Motor neuron (in vitro differentiated cells): ENCODE measurements around the gene PLCXD3. TPM values are rescaled to one million over a fixed set of nuclear protein-coding genes. Genes with fewer than 3 reads are reported as not detected.
"Not testable (repeated sequence)": the region's sequence is repeated elsewhere in the genome, so short reads cannot be mapped to it uniquely, and the experiment has no call there.

ENCODE experiments used
- ATAC-seq, 8 experiments: fragments of 200-7000 bp; cut with Tn5 transposase; replicated peaks in 6 of 8; 2 replicates each; pipeline ENCODE4 v1.8.0; 2021; ENCODE audit warnings: mild to moderate bottlenecking in 8 of 8, moderate library complexity in 8 of 8
- H3K27ac ChIP-seq, 2 donors: fragments of 250-450 bp; sonication (Bioruptor Pico); 2 replicates each; pipeline ENCODE4 v1.9.0; 2021; ENCODE audit warnings: antibody characterized with exemption in 2 of 2, mild to moderate bottlenecking in 2 of 2, moderate library complexity in 1 of 2
- H3K4me1 ChIP-seq, 2 donors: fragments of 250-450 bp; sonication (Bioruptor Pico); replicated peaks in 1 of 2; 2 replicates each; pipeline ENCODE4 v1.6.1; 2021; ENCODE audit warnings: antibody characterized with exemption in 2 of 2, mild to moderate bottlenecking in 2 of 2, moderate library complexity in 1 of 2
- H3K4me3 ChIP-seq, 5 donors: fragments of 250-450 bp; sonication (Bioruptor Pico); 2 replicates each; pipeline ENCODE4 v1.9.0; 2021; ENCODE audit warnings: antibody characterized with exemption in 5 of 5, mild to moderate bottlenecking in 5 of 5, moderate library complexity in 4 of 5
- WGBS, 10 experiments: fragments of 450-650 bp; shearing (Covaris generic); methylation state at CpG; one replicate each; pipeline ENCODE4 v1.0.0; 2022; 5-methylcytosine and 5-hydroxymethylcytosine counted together
- in situ Hi-C, 9 experiments: fragments of 400-800 bp; cut with MboI; loops; one replicate each; pipeline ENCODE4 v1.15.0; 2021; ENCODE audit warnings: low sequenced_read_pairs in 9 of 9, low pct_unique_long_range_greater_than_20kb in 2 of 9; ENCODE audit not compliant: unreplicated experiment in 9 of 9
- total RNA-seq, 8 experiments: library from RNA; unstranded; fragments of 300-600 nt; gene quantifications; 2 replicates each; pipeline versions ENCODE4 v1.2.3 to v1.2.4, GENCODE V29; 2022

Gene PLCXD3
- total RNA-seq, 8 experiments from 2014 or later = 0.14 to 2.9 (median 0.70) TPM

DNA sequence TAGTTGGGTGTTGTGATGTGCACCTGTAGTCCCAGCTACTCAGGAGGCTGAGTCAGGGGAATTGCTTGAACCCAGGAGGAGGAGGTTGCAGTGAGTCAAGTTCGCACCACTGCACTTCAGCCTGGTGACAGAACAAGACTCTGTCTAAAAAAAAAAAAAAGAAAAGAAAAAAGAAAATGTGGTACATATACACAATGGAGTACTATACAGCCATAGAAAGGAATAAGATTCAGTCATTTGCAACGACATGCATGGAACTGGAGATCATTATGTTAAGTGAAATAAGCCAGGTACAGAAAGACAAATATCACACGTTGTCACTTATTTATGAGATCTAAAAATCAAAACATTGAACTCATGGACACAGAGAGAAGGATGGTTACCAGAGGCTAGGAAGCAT is 187.6 kb downstream of the PLCXD3 start:
- H3K27ac ChIP-seq, ATAC-seq, H3K4me1 ChIP-seq, H3K4me3 ChIP-seq, in situ Hi-C loops: not testable (repeated sequence)
- 0 to 72% (median 57%) methylated on average over 1 to 3 of the region's 3 CpGs; no CpG with 5 or more reads in 1 of the 10 experiments for WGBS, 10 experiments

DNA sequence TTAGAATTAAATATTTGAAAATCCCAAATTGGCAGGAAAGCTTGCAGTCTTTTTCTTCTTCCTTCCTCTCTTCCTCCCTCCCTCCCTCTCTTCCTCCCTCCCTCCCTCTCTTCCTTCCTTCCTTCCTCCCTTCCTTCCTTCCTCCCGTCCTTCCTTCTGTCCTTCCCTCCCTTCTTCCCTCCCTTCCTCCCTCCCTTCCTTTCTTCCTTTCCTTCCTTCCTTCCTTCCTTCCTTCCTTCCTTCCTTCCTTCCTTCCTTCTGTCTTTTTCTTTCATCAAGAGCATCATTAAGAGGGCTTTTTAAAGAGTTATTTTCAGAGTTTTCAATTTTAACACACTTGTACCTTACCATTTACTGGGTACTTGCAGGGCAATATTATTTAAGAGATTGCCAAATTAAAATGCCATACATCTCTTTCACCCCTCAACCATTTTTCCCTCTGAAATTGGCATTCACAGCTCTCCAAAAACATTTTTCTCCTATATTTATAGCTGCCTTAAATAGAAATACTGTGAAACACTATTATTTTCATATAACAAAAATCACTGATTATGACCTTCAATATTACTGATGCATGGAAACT is 197.8 kb downstream of the PLCXD3 start:
- H3K27ac ChIP-seq = no peak overlapping the region
- no peak overlapping the region for H3K4me3 ChIP-seq
- ATAC-seq = no peak
- peaks cover 0 to 2% of the 10 kb centered on the region in 2 donors for H3K4me1 ChIP-seq
- in situ Hi-C loops = no loop called here
- no CpG with 5 or more reads among the region's 1 CpG for WGBS, 10 experiments

DNA sequence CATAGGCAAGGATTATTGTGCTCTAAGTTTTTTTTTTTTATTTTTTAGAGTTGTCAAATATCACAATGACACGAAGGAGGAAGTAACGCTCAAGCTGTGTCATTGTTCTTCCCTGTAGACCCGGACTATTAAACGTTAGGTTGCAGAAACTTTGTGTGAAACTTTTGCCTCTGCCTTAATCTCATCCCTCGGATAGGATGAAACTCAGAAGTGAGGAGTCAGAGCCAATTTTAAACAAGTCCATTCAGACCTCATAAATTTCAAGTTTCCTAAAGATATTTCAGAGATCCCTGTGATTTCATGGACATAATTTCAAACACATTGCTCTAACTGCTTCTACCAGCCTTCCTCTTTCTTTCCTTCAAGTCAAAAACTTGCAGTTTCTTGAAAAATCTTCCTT is 198.3 kb downstream of the PLCXD3 start:
- Histone ChIP-seq H3K27ac (no peak overlapping the region), H3K4me3 (no peak overlapping the region), H3K4me1 (peaks cover 0 to 2% of the 10 kb centered on the region in 2 donors)
- WGBS, 10 experiments = 3 to 82% (median 69%) methylated on average over 1 to 5 of the region's 5 CpGs; no CpG with 5 or more reads in 1 of the 10 experiments
- ATAC-seq = no peak
- in situ Hi-C loops = no loop called here

DNA sequence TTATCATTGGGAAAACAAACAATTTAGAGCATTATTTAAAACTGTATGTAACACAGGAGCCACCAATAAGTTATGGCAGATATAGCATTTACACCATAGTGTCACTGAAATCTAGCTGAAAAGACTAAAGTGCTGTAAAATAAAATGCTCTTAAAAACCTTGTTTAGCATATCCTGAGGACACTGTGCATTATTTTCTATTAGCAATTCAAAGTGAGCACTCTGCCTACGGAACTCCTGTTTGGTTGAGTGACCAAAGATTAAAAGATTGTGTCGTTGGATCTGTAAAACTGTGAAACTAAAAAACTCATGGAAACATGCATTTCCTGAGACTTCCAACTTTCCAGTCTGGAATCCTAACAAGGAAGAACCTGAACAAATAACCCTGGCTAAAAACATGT is 201.1 kb downstream of the PLCXD3 start:
- 0 to 66% (median 32%) methylated on average over 1 to 2 of the region's 2 CpGs; no CpG with 5 or more reads in 3 of the 10 experiments for WGBS, 10 experiments
- in situ Hi-C loops = no loop called here
- no peak overlapping the region for H3K4me3 ChIP-seq
- no peak overlapping the region for H3K27ac ChIP-seq
- peak in 3 of 8 experiments; percentile 54 to 76 (median 68) for ATAC-seq
- H3K4me1 ChIP-seq = no peaks in the 10 kb centered on the region

DNA sequence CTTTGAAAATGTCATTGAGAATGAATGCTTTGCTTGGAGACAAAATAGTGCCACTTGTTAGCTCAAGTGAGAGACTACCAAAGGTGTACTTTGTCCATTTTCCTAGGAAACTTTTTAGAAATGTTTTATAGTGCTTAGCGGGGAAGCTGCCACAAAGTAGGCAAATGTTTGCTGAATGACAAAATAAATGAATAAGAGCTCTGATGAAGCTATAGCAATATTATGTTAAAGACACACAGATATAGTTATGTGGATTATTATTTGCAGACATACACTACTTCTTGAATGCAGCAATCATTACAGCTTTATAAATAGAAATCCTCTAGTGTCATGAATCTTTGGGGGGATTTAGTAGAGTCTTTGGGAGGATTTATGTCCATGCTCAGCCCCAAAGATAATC is 204.4 kb downstream of the PLCXD3 start:
- in situ Hi-C loops = no loop called here
- H3K4me1 ChIP-seq = no peaks in the 10 kb centered on the region
- no peak overlapping the region for H3K4me3 ChIP-seq
- ATAC-seq = no peak
- H3K27ac ChIP-seq = no peak overlapping the region
- 0 to 100% (median 95%) methylated on average over 1 of the region's 1 CpG; no CpG with 5 or more reads in 2 of the 10 experiments for WGBS, 10 experiments

DNA sequence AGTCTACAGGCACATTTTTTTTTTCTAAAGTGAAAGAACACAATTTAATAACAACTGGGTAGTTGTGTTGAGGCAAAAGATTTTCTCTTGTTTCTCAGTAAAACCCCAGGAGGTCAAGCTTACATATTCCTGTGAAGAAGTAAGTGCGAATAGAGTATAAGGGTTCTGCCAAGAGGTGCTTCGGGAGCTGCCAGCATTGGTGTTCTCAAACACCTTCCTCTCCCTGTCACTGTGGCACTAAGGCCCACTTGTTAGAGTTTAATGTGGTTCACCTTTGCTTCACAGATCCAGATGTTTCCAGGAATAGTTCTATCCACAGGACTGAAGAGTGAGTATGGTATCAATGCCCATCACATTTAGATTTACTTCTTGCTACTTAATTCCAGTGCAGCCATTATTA is 205.3 kb downstream of the PLCXD3 start:
- Histone ChIP-seq H3K4me1 (no peaks in the 10 kb centered on the region), H3K4me3 (no peak overlapping the region), H3K27ac (no peak overlapping the region)
- ATAC-seq = no peak
- in situ Hi-C loops = no loop called here
- 0 to 100% (median 80%) methylated on average over 1 to 2 of the region's 2 CpGs; no CpG with 5 or more reads in 3 of the 10 experiments for WGBS, 10 experiments

DNA sequence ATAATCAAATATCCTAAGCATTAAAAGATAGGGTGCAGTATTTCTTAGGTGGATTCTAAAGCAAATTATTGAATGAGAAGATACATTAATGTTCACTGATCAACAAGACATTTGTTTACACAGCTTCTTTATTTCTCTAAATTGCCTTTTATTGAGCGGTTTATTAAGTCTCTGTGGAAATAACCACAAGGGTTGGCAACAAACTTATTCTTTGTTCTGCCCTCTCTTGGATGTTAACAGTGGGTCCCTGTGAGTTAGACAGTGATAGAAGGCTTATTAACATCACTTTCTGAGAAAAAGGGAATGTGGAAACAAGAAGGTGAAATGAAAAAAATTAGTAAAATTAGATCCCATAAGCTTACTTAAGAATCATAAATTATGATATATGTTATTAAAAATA is 214.3 kb downstream of the PLCXD3 start:
- Histone ChIP-seq H3K27ac (no peak overlapping the region), H3K4me3 (no peak overlapping the region), H3K4me1 (no peaks in the 10 kb centered on the region)
- WGBS, 10 experiments = 0 to 88% (median 67%) methylated on average over 1 of the region's 1 CpG; no CpG with 5 or more reads in 1 of the 10 experiments
- in situ Hi-C loops = loop anchor here in 1 of 9 experiments (25.0 kb wide), 1 partner anchor 341 kb away; no protein-coding TSS in a partner anchor
- ATAC-seq = no peak

DNA sequence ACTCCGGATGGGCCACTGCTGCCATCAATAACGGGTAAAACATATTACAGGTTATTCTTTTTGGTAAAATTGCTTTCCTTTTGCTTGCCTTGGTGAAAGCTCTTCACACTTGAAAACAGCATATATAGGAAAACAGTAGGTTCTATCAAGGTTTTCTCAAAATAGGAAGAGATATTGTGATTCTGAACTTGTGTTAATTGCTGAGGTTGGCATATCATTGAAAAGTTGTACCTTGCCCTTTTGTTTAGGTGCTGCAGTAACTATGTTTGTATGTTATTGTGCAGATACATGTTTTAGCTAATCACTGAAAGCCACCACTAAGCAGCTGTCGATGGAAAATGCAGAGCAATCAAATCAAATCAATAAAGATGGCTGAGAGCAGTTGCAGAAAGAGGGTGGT is 219.1 kb downstream of the PLCXD3 start:
- WGBS, 10 experiments = 0 to 100% (median 61%) methylated on average over 1 to 3 of the region's 3 CpGs; no CpG with 5 or more reads in 3 of the 10 experiments
- in situ Hi-C loops = loop anchor here in 1 of 9 experiments (25.0 kb wide), 1 partner anchor 346 kb away; no protein-coding TSS in a partner anchor

DNA sequence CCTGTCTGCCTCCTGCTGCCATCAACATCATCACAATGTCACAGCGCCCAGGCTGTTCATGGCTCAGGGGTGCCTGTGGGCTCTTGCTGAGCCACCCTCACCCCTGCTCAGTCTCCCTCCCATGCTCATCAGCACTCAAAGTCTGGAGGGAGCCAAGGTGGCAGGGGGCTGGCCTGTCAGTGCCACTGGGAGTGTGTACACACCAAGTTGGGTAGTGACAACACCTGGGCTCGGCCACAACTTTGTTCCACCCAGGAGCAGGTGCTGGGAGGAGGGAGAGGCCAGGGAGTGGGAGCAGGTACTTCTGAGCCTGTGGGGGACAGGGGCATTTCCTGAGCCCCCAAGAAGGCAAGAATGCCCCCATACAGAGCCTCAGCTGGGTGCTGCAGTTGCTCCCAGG is 219.6 kb downstream of the PLCXD3 start:
- Histone ChIP-seq H3K4me3 (no peak overlapping the region), H3K27ac (no peak overlapping the region), H3K4me1 (no peaks in the 10 kb centered on the region)
- in situ Hi-C loops = loop anchor here in 1 of 9 experiments (25.0 kb wide), 1 partner anchor 346 kb away; no protein-coding TSS in a partner anchor
- ATAC-seq = no peak
- WGBS, 10 experiments = 80% methylated on average over 2 of the region's 2 CpGs; no CpG with 5 or more reads in 9 of the 10 experiments

More for the DNA sequence above, 219.1 kb downstream of the PLCXD3 start:
- ATAC-seq = no peak
- no peaks in the 10 kb centered on the region for H3K4me1 ChIP-seq
- H3K4me3 ChIP-seq = no peak overlapping the region
- H3K27ac ChIP-seq = no peak overlapping the region

DNA sequence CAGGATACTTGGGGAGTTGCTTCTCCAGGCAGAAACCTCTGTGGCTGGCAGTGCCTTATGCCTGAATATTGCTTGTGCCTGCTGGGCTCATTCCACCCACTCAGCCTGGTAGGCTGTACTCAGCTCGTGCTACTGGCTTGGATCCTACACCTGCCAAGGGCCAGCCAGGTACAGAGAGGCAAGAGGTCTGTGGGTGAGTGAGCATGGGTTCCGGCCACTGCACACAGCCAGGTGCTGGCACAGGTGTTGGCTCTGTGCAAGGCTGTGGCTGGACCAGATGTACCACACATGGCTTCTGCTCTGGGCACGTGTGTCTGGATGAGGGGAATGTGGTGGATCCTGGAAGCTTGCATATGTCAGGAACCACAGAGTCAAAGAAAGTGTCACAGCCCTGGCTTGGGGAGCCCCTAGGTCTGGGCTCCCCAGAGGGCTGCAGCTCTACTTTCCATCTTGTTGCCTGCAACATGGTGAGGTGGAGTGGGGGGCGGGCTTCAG is 220.4 kb downstream of the PLCXD3 start:
- H3K4me3 ChIP-seq = no peak overlapping the region

DNA sequence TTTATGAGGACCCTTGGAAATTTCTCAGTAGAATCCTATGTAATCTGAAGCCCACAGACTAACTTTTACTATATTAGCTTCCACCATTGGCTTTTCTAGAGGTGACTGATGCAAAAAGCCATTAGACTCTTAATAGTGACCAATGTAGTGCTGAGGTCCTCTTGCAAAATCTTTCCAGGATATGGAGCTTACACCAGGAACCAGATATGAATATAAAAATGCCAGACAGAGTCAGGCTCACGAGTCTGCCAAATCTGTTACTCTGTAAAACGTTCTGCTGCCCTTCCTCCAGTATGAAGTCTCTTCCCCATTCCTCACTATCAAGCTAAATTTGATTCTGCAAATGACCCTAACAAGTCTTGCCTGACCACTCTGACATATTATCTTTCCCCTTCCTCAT is 223.7 kb downstream of the PLCXD3 start:
- ATAC-seq = no peak
- H3K4me1 ChIP-seq = no peaks in the 10 kb centered on the region
- H3K4me3 ChIP-seq = no peak overlapping the region
- WGBS, 10 experiments = 0 to 68% (median 8%) methylated on average over 1 to 2 of the region's 2 CpGs; no CpG with 5 or more reads in 5 of the 10 experiments
- in situ Hi-C loops = loop anchor here in 1 of 9 experiments (25.0 kb wide), 1 partner anchor 351 kb away; no protein-coding TSS in a partner anchor
- H3K27ac ChIP-seq = no peak overlapping the region

More for the DNA sequence above, 220.4 kb downstream of the PLCXD3 start:
- no peak for ATAC-seq
- in situ Hi-C loops = loop anchor here in 1 of 9 experiments (25.0 kb wide), 1 partner anchor 347 kb away; no protein-coding TSS in a partner anchor
- WGBS, 10 experiments = 0 to 100% (median 69%) methylated on average over 1 to 2 of the region's 4 CpGs; no CpG with 5 or more reads in 3 of the 10 experiments
- H3K4me1 ChIP-seq = no peaks in the 10 kb centered on the region
- H3K27ac ChIP-seq = no peak overlapping the region

DNA sequence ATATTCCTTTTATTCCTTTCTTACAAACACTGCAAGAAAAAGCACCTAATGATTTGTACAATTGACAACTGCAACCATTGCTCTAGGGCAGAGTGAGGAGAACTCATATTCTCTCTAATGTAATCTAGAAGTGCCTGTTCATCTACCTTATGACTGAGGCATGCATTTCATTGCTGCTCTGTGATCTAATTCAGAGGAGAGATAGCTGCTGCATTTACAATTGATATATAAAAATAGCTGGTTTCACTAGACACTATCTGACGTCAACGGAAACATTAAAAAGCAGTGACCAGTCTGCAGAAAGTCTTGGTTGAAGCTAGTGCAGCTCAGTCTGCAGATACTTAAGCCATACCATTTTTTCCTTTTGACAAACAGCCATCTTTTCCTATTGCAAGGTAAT is 224.2 kb downstream of the PLCXD3 start:
- ATAC-seq = peak in 3 of 8 experiments; percentile 32 to 75 (median 47)
- WGBS, 10 experiments = 29 to 100% (median 90%) methylated on average over 1 to 2 of the region's 2 CpGs; no CpG with 5 or more reads in 4 of the 10 experiments
- H3K4me3 ChIP-seq = no peak overlapping the region

DNA sequence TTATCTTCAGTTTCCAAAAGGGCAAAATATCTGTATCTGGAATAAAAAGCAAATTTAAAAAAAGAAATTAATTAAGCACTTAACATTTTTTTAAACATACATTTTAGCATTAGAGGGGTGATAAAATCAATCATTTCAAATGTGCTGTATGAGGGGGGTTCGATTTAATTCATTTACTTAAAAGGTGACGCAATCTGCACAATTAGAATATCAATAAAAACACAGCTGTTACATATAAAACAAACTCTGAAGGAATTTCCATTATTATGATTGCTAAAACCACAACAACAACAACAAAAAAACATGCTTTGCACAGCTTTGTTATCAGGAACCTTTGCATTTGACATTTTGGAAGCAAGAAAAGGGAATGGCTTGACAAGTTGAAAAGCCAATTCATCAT is 225.5 kb downstream of the PLCXD3 start:
- in situ Hi-C loops = loop anchor here in 1 of 9 experiments (25.0 kb wide), 1 partner anchor 352 kb away; no protein-coding TSS in a partner anchor
- no peak overlapping the region for H3K4me3 ChIP-seq
- ATAC-seq = no peak
- 8 to 100% (median 57%) methylated on average over 1 to 2 of the region's 2 CpGs for WGBS, 10 experiments
- no peaks in the 10 kb centered on the region for H3K4me1 ChIP-seq
- H3K27ac ChIP-seq = no peak overlapping the region

More for the DNA sequence above, 224.2 kb downstream of the PLCXD3 start:
- in situ Hi-C loops = loop anchor here in 1 of 9 experiments (25.0 kb wide), 1 partner anchor 351 kb away; no protein-coding TSS in a partner anchor
- Histone ChIP-seq H3K4me1 (no peaks in the 10 kb centered on the region), H3K27ac (no peak overlapping the region)
